Ureter (tissue), 1 donor: ENCODE measurements around the gene ZDHHC8. TPM values are rescaled to one million over a fixed set of nuclear protein-coding genes. Genes with fewer than 3 reads are reported as not detected.
A peak's percentile ranks its signal among the peaks of the same experiment; 100 is the strongest.

Source experiments
- DNase-seq: peaks from one replicate; pipeline ENCODE4 v3.0.0-alpha.2; 2020; ENCODE audit warnings: low spot score
- total RNA-seq: library from RNA; stranded (reverse); gene quantifications from one replicate; pipeline ENCODE4 v1.2.4, GENCODE V29; 2023
- donor health status: DM: yes; HTN: yes; CAD: no.

Gene ZDHHC8
- total RNA-seq, 1 donor from 2014 or later: 64.2 TPM

DNA sequence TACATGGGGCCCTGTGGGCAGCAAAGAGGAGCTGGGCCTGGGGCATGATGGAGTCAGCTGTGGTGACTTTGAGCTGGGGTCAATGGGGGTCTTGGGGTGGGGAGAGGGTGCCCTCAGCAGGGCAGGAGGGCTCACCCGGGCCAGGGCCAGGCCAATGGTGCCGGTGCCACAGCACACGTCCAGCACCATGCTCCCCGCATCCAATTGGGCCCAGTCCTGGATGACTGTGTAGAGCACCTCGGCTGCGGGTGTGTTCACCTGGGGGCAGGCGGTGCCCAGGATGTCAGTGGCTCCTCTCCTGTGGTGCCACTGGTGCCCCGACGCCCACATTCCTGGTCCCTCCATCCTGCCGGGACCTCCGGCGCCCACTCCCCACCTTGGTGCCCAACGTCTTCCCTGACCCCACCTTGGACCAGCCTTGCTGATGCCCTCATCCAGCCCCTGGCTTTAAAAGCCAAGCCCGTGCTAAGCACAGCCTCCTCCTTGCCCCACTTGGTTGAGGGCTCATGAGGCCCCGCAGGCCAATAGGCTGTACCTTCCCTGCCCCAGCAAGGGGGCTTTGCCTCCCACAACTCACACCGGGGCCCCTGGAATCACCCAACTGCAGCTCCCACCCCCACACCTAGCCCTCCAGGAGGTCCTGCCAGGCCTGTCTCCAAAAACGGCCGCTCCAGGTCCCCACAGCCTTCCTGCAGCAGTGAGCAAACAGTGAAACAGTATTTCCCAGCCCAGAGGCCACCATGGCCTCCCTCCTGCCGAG lies 17.9 kb upstream of the ZDHHC8 start:
- DNase-seq: no peak

DNA sequence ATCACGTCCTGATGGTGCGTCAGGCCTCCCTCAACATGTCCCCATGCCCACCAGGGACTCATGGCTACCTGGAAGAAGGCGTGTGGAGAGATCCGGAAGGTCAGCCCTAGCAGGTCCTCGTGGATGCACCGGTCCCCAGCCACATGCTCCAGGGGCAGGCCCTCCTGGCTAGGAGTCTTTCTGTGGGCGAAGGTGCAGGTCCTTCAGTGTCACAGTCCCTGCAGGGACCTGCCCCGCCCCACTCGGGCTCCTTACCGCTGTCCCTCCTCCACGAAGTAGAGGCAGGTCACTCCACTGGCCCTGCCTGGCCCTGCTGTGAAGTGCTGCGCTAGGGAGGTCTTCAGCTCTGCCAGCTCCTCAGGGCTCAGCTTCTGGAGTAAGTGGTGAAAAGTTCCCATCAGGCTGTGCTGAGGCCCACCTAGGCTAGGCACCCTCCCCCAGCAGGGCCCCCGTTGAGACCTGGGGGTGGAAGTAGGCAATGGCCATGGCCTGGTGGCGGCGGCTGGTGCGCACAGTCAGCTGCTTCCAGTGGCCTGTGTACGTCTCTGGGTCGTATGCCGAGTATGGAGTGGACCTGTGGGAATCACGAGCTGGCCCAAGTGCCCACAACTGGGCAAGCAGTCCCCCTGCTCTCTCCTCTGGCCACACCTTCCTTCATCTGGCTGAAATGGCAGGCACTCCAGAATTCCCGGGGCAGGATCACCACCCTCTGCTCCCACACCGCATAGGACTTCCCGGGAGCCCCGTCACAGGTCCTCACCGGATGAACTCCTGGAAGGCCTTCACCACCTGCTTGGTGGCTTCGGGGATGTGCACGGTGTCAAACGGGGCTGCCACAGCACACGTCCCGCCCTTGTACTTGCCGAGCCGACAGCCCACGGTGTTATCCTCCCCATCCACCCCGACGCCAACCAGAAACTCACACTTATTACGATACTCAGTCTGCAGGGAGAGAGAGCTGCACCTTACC lies 16.8 kb upstream of the ZDHHC8 start:
- DNase-seq: no peak

DNA sequence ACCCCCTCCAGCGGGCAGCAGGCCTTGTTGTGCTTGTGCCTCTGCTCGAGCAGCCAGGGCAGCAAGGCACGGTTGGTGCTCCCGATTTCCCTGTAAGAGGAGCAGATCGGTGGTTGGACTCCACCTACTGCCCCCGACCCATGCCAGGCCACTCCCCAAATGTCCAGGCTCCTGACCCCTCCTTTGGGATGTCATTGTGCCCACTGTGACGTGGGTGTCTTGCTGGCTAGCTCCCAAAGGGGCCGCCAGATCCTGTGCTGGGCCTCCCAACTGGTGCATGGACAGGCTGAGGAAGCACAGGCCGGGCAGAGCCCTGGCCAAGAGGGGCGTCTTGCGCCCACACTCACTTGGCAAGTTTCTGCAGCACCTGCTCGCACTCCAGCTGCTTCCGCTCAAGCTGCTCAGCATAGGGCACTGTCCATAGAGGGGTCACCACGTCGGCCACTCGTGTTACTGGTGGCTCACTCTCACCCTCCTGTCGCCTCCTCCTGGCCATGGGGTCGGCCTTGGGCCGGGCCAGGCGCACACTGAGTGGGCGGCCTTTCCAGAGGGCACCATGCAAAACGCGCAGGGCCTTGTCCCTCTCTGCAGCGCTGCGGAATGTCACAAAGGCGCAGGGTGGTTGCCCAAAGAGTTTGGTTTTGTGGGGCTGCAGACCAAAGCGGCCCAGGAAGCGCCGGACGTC lies 15.8 kb upstream of the ZDHHC8 start, which contains the start of gene RANBP1:
Gene RANBP1, plus strand, starts transcription at position 414 of the 685 bp plus-strand sequence. Its CDS starts 81 bp downstream, at position 495.
- DNase-seq: no peak

DNA sequence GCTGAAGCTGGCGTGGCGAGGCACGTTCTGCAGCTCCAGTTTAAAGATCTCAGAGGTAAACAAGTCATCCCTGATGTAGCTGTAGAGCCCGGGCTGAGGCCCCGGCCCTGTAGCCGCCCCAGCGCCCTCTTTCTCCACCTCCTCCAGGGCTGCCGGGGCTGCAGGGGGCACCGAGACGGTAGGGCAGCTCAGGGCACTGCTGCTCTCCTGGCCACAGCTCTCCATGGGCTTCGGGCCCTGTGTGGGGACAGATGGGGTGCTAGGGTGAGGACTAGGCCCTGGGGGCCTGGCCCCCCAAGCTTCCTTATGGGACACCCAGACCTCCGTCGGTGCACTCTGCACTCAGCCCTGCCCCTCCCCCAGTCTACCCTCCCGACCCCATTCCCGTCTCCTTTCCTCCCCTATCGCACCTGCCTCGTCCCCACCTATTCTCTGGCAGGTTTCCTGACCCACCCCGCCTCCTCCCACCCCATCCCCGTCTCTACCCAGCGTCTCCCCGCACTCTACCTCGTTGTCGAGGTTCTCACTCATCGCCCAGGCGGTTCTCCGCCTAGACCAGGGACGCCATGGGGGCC lies 15.1 kb upstream of the ZDHHC8 start:
- no peak for DNase-seq

DNA sequence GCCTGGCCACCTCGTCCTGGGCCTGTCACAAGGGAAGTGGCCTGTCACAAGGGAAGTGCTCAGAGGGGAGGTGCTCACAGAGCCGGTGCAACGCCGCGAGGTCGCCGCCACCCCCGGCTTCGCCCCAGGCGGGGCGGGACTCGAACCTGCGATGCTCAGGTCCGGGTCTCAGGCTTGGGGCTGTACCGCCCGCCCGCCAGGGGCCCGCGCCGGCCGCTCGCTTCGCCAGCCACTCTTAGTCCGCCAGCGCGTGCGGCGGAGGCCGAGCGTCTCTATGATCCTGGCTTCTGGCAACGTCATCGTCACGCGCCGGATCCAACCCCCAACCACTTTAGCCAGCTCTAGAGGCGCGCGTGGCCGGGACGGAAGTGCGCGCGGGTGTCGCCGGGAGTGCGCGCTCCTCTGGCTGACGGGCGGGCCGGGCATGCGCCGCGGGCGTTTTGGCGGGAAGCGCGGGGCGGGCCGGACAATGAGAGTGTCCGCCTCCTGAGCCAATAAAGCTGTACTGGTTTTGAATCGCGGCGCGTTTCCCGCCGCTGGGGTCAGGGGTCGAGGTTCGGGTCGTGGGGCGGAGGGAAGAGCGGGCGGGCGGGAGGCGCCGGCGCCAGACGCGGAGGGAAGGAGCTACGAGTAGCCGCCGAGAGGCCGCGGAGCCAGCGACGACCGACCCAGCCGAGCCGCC lies 14.5 kb upstream of the ZDHHC8 start, which contains the start of gene TRMT2A:
Gene TRMT2A, minus strand, starts transcription at position 276 of the 682 bp plus-strand sequence. CDS start 320 bp downstream, outside the sequence.
- DNase-seq: peak; percentile 98

DNA sequence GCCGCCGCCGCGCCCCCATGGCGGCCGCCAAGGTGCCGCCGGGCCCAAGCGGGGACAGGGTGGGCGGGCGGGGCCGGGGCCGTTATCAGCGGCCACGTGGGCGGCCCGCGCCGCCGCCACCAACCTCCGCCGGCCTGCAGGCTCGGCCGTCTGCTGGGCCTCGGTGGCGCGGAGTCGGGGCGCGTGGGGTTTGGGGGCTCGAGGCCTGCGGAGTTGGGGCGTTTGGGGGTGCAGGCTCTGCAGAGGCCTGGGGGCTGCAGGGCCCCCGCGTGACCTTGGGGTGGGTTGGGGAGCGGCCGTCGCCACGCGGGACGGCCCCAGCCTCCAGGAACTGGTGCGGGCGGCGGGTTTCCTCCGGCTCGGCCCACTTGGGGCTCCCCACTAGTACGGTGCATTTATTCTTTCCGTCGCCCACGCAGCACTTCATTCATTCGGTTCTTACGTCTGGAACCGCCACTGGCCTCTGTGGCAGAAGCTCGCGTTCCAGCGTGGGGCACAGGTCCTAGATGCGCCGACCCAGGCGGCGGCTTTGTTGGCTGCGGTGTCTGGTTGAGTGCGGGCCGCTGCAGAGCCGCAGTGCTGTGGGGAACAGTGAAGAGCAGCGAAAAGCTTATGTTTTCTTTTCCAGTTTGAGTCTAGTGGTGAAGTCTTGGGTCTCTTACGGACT lies 13.8 kb upstream of the ZDHHC8 start:
- DNase-seq: no peak

DNA sequence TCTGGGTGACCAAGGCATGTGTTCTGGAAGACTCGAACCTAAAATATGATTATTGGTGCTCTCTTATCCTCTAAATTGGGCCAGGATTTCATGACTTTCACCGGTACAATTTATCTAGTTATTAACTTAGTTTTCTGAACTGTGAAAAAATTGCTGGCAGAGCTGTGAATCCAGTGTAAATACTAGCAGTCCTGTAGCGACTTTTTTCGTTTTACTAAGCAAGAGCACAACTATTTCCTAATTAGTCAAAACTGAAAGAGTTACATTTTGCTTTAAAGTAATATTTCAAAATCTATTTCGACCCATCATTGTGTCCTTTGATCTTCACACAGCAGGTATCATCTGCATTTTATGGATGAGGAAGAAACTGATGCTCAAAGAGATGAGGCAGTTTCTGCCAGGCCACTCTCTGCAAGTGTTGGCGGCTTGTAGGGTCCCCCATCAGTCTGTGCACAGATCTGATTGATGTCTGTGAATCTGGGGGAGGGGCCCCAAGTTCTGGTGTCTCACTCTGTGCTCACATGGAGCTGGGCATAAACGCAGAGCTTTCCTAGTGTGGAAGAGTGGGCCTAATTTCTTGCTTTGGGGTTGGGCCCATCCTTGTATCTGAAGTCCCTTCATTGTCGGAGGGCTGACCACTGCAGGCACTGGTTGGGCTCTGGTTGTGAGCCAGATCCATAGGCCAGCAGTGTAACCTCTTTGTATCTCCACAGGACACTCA lies 13.1 kb upstream of the ZDHHC8 start:
- DNase-seq: no peak

DNA sequence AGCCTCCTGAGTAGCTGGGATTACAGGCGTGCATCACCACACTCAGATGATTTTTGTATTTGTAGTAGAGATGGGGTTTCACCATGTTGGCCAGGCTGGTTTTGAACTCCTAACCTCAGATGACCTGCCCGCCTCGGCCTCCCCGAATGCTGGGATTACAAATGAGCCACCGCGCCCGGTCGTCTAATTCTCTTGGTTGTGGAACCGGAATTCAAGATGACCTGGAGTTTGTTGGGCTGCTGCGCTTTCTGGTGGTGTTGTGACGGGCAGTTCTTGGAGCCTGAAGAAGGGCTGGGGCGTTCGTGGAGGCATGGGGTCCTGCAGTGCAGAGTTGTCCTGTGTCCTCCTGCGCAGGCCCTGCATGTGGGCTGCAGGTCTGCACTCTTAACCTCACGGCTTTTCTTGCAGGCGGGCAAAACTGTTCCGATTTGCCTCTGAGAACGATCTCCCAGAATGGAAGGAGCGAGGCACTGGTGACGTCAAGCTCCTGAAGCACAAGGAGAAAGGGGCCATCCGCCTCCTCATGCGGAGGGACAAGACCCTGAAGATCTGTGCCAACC lies 9.7 kb upstream of the ZDHHC8 start:
- no peak for DNase-seq

DNA sequence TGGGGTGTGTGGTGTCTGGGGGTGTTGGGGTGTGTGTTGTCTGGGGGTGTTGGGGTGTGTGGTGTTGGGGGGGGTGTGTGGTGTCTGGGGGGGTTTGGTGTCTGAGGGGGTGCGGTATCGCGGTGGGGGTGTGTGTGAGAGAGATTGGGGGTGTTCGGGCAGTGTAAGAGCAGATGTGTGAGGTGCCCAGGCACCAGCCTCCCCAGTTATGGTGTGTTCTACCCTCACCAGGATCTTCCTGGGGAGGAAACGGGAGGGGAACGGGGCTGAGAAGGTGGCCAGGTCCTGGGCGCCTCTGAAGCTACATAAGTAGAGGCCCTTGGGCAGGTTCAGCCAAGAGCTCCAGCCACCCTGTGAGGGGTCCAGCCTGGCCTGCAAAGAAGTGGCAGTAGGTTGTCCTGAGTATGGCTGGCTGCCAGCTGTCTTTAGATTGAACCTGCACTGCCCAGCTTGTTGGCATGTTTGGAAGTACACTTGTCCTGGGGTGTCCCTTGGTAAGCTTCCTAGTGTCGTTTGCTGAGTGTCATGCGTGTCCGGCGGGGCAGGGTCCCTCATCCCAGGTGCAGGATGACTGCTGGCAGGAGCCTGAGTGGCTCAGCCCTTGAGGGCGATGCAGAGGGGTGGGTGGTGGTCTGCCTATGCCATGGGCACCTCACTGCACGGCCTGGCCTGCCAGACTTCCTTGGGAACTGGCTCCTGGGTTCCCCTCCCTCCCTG lies 8.1 kb upstream of the ZDHHC8 start:
- no peak for DNase-seq

DNA sequence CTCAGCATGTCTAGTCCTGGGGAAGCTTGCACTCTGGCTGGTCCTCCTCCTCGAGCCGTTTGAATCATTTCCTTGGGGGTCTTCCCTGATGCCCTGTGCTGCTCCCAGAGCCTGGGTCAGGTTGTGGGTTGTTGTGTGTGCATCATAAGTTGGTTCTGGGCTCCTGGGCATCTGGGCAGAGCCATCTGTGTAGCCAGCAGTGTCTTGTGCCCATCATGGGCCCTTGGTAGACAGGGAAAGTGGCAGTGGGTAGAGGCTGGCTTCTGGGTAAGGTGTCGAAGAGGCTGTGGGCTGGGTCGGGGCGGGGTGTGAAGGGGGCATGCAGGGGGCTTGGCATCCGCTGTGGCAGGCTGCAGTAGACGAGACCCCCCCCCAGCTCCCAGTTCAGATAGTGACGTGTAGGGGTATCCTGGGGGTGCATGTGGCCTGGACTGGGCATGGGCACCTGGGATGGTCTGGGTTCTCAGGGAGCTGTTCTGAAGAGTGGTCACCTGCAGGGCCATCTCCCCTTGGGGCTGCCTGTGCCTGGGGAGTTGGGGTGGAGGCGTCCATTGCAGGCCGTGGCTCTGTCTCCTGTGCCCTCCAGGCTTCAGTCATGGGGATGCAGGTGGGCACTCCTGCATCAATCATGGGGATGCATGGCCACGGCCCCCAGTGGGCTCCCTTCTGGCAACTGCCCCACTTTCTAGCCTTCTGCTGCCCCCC lies 7.4 kb upstream of the ZDHHC8 start:
- DNase-seq: no peak

DNA sequence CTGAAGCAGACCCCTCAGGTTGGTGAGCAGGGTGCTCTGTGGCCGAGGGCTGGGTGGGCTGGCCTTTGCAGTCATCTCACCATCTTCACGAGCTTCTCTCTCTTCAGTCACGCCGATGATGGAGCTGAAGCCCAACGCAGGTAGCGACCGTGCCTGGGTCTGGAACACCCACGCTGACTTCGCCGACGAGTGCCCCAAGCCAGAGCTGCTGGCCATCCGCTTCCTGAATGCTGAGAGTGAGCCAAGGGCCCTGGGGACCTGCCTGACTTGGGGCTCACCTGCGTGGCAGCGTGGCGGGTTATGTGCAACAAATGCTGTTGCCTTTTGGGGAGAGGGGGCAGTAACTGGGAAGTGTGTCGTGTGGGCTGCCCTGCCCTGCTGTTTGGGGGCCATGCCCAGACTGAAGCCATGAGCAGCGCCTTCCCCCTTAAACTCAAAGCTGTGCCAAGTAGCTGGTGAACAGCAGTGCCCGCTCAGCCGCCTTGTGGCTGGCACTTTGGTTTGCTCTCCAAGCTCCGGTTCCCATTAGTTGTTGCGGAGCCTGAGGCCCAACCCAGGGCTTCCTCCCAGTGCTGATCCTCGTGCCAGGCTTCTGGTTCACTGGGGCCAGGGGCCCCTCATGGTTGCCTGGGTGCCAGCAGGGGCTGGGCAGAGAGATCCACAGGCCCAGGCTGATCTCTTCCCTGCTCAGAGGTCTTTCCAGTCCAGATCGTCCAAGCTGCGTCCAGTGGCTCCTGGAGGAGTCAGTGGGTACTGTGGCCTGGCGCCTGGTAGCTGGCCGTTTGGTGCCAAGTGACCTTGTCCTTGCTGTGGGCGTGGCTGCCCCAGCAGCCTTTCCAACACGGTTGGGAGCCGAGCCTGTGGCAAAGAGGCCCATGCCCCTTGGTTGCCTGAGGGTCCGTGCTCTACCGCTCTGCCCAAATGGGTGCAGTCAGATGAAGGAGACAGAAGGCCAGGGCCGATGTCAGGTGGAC lies 6.1 kb upstream of the ZDHHC8 start:
- no peak for DNase-seq

DNA sequence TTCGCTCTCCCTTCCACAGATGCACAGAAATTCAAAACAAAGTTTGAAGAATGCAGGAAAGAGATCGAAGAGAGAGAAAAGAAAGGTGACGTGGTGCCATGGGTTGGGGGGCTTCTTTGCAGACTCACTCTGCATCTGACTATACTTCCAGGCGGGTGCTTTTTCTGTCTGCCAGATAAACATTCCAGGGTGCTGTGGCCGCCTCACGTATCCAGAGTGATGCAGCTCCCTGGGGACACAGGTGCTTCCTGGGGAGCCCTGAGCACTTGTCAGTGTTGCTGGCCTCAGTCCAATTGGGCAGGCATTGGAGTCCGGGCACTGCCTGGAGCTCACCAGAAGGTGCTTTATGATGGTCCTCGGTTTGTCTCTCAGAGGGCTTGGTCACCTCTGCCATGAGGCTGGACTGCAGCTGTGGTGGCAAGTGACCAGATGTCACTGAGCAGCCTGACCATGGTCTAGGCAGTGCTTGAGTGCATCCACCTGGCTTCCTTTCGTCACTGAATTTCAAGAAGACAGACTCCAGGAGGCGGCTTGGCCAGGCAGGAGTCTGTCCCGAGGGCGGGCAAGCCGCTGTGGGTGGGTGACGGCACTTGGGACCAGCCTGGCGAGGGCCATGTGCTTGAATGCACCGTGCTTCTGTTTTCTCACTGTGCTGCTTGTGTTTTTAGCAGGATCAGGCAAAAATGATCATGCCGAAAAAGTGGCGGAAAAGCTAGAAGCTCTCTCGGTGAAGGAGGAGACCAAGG lies 5.1 kb upstream of the ZDHHC8 start:
- DNase-seq: no peak

DNA sequence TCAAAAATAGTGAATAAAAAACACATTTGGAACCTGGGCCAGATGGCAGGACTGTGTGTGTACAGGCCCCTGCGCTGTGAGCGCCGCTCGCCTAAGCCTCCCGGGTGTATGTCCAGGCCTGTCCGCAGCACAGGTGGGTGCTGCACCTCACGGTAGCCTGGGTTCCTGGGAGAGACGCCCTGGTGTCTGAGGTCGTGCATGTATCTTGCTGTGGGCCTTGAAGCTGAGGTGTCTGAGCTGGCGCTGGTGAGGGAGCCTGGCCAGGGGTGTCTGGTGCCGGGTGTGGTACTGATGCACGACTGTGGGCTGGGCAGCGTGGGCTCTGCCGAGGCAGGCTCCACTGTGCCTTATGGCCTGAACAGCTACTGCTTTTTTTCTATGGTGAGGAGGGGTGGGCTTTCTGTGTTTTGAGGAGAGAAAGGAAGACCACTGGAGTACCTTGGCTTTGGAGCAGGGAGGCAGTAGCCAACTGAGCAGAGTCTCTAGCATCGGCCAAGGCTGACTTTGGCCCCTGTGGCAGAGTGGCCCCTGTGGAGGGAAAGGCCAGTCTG lies 4.2 kb upstream of the ZDHHC8 start:
- no peak for DNase-seq

DNA sequence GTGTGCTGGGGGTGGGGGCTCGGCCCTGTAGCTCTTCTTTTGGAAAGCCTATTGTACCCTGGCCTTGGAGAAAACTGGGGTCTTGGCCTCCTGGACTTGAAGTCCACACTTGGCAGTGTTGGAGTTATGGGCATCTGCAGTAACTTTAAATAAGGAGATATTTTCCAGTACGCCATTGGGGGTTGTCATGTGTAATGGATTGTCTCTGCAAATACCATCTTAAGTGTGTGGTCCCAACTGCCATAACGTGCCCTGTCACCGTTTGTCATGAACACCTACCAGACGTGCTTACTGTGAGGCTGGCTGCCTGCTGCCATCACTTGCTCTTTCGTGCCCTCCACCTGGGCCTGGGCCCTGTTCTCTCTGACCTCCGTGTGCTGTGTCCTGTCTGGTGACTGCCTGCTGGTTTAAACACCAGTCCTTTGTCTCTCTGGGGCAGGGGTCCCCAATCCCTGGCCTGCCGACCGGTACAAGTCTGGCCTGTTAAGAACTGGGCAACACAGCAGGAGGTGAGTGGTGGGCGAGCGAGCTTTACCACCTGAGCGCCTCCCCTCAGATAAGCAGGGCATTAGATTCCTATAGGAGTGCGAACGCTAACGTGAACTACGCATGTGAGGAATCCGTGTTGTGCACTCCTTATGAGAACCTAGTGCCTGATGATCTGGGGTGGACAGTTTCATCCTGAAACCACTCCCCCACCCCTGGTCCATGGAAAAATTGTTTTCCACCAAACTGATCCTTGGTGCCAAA lies 3.6 kb upstream of the ZDHHC8 start:
- no peak for DNase-seq

DNA sequence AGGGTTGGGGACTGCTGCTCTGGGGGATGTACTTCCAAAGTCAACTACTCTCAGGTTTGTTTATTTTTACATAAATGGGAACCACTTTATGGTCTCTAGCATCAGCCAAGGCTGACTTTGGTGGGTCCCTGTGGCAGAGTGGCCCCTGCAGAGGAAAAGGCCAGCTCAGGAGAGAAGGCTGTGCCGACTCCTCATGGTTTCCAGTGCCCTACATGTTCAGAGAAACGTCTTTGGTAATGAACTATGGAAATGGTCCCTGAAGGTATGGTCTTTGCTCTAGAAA lies 3.0 kb upstream of the ZDHHC8 start:
- no peak for DNase-seq
